Measurements from ENCODE around the gene WDR93.

GRCh38 chr15:89693091-89693490 lies 2.5 kb downstream of the WDR93 start:
- TF ChIP-seq CTCF (IDR thresholded peaks at IDR 0.05) = no peak
- no peak for TF ChIP-seq POLR2A (IDR thresholded peaks at IDR 0.05)
